ENCODE results near the gene SLC1A4. TPM values are rescaled to one million over a fixed set of nuclear protein-coding genes. Genes with fewer than 3 reads are reported as not detected.

Gene SLC1A4
- total RNA-seq, 2 donors from 2014 or later: 21.2 to 33.2 TPM

DNA sequence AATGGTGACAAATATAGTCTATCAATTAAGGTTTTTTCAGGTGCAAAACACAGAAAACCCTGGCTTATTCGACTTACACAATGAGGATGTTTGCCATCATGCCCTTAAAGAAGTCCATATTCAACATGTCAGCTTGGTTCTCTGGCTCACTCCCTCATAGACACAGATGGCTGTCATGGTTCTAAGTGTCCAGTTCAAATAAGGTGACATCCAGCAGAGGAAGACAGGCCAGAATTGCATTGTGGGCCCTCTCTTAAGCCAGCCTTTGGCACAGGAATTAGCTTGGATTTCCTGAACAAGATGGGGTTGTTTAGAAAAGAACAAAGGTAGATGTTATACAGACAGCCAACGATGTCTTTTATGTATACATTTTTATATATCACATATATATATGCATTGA, 18.7 kb upstream of the SLC1A4 start:
- intact Hi-C loops (cut with DNase I): no loop called here
- TF ChIP-seq POLR2AphosphoS5 (IDR thresholded peaks at IDR 0.05): no peak
- TF ChIP-seq, protein P1, sequence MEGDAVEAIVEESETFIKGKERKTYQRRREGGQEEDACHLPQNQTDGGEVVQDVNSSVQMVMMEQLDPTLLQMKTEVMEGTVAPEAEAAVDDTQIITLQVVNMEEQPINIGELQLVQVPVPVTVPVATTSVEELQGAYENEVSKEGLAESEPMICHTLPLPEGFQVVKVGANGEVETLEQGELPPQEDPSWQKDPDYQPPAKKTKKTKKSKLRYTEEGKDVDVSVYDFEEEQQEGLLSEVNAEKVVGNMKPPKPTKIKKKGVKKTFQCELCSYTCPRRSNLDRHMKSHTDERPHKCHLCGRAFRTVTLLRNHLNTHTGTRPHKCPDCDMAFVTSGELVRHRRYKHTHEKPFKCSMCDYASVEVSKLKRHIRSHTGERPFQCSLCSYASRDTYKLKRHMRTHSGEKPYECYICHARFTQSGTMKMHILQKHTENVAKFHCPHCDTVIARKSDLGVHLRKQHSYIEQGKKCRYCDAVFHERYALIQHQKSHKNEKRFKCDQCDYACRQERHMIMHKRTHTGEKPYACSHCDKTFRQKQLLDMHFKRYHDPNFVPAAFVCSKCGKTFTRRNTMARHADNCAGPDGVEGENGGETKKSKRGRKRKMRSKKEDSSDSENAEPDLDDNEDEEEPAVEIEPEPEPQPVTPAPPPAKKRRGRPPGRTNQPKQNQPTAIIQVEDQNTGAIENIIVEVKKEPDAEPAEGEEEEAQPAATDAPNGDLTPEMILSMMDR (IDR thresholded peaks at IDR 0.05): no peak
- no peak for TF ChIP-seq POLR2A (IDR thresholded peaks at IDR 0.05)
- 84% methylated on average over 2 of the region's 2 CpGs for WGBS
- Histone ChIP-seq H3K9me3 (no peaks in the 10 kb centered on the region), H3K27me3 (replicated peaks; ENCODE audit: insufficient read depth) (no peaks in the 10 kb centered on the region), H3K27ac (no peak overlapping the region), H3K4me1 (replicated peaks) (no peaks in the 10 kb centered on the region), H3K4me3 (no peak overlapping the region), H3K36me3 (no peaks in the 10 kb centered on the region)
- DNase-seq (ENCODE audit: low spot score): no peak

DNA sequence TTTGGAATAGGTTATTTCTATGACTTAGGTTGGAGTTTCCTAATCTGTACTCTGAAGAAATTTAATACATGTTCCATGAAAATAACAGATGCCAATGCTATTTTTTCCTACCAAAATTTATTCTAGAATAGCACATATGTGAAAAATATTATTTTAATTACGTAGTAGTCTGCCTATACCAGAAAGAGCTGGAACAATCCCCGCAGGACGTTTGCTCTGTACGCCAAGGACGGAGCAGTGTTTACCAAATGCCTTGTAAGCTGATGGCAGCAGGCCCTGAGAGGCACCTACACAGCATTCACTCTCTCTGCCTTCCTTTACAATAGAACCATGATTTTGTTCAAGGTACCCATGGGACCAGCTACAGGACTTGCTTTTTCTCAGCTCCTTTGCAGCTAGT, 16.8 kb upstream of the SLC1A4 start:
- no peak overlapping the region for H3K4me3 ChIP-seq
- WGBS: 56% methylated on average over 5 of the region's 5 CpGs
- no peaks in the 10 kb centered on the region for H3K27me3 ChIP-seq (replicated peaks; ENCODE audit: insufficient read depth)
- TF ChIP-seq POLR2AphosphoS5 (IDR thresholded peaks at IDR 0.05) (no peak), POLR2A (IDR thresholded peaks at IDR 0.05) (no peak)
- TF ChIP-seq, protein P1 (IDR thresholded peaks at IDR 0.05): no peak
- no peaks in the 10 kb centered on the region for H3K4me1 ChIP-seq (replicated peaks)
- no peak overlapping the region for H3K27ac ChIP-seq
- H3K36me3 ChIP-seq: no peaks in the 10 kb centered on the region
- H3K9me3 ChIP-seq: no peaks in the 10 kb centered on the region
- DNase-seq (ENCODE audit: low spot score): no peak
- intact Hi-C loops (cut with DNase I): no loop called here

DNA sequence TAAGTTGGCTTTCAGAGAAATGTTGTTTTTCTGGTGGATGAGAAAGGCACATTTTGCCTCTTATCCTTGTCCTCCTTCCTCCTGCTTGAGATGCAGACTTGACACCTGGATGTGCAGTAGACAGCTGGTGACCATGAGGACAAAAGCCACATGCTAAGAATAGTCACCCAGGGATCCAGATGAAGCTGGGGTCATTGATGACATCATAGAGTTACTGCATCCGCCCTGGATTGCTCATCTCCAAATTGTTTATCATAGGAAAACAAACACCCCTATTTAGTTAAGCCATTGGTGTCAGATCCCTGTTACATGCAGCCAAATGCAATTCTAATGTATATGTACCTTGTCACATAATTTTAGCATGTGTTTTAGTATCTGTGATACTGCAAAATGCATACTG, 16.3 kb upstream of the SLC1A4 start:
- DNase-seq (ENCODE audit: low spot score): no peak
- intact Hi-C loops (cut with DNase I): no loop called here
- Histone ChIP-seq H3K27ac (no peak overlapping the region), H3K4me3 (no peak overlapping the region), H3K27me3 (replicated peaks; ENCODE audit: insufficient read depth) (no peaks in the 10 kb centered on the region), H3K36me3 (no peaks in the 10 kb centered on the region), H3K4me1 (replicated peaks) (no peaks in the 10 kb centered on the region), H3K9me3 (no peaks in the 10 kb centered on the region)
- 90% methylated on average over 1 of the region's 1 CpG for WGBS
- TF ChIP-seq POLR2AphosphoS5 (IDR thresholded peaks at IDR 0.05) (no peak), POLR2A (IDR thresholded peaks at IDR 0.05) (no peak)
- TF ChIP-seq, protein P1 (IDR thresholded peaks at IDR 0.05): no peak

DNA sequence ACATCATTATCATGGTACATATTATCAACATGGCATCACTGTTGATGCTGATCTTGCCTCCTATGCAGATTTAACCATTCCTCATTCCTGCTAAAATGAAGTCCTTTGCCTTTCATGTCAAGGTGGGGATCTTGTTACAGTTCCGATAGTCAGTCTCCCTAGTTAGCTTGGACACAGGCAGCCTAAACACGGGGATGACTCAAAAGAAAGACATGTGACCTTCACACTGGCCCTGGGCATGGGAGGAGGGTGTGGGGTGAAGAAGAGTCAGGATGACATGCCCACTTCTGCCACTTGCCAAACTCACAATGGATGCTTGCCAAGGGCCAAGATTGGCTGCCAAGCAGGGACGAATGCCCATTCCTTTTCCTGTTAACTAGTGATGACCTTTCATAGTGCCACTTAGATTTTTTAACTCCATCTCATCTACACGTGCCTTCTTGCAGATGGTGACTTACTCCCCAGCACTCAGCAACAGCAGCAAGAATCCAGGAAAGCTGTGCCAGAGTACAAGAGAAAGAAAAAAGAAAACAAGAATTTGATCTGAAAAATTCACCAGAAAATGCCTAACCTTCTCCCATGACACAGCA, 13.9 kb upstream of the SLC1A4 start:
- intact Hi-C loops (cut with DNase I): no loop called here
- Histone ChIP-seq H3K36me3 (no peaks in the 10 kb centered on the region), H3K27me3 (replicated peaks; ENCODE audit: insufficient read depth) (no peaks in the 10 kb centered on the region), H3K4me1 (replicated peaks) (no peaks in the 10 kb centered on the region), H3K27ac (no peak overlapping the region), H3K4me3 (no peak overlapping the region), H3K9me3 (no peaks in the 10 kb centered on the region)
- WGBS: 13% methylated on average over 4 of the region's 4 CpGs
- DNase-seq (ENCODE audit: low spot score): no peak
- TF ChIP-seq, protein P1 (IDR thresholded peaks at IDR 0.05): no peak
- no peak for TF ChIP-seq POLR2AphosphoS5 (IDR thresholded peaks at IDR 0.05)
- TF ChIP-seq POLR2A (IDR thresholded peaks at IDR 0.05): no peak

DNA sequence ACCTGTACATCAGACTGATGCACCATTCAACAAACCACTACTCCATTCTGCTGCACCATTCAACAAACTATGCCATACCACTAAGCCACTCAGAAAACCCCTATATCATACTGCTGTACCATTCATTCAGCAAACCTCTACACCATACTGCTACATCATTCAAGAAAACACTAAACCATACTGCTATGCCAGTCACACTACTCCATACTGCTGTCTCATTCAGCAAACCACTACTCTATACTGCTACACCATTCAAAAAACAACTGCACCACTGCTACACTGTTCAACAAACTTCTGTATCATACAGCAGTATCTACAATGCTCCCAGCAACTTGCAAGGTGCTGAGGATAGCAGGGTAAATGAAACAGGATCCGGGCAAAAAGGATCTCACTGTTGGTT, 12.9 kb upstream of the SLC1A4 start:
- Histone ChIP-seq H3K4me3 (no peak overlapping the region), H3K4me1 (replicated peaks) (no peaks in the 10 kb centered on the region), H3K36me3 (no peaks in the 10 kb centered on the region), H3K27me3 (replicated peaks; ENCODE audit: insufficient read depth) (no peaks in the 10 kb centered on the region), H3K27ac (no peak overlapping the region), H3K9me3 (no peaks in the 10 kb centered on the region)
- no peak for DNase-seq (ENCODE audit: low spot score)
- TF ChIP-seq, protein P1 (IDR thresholded peaks at IDR 0.05): no peak
- TF ChIP-seq POLR2A (IDR thresholded peaks at IDR 0.05) (no peak), POLR2AphosphoS5 (IDR thresholded peaks at IDR 0.05) (no peak)
- 56% methylated on average over 1 of the region's 1 CpG for WGBS
- intact Hi-C loops (cut with DNase I): no loop called here

Measured in prostate gland (tissue), 2 donors.